PC-9 (cell line): Measurements from ENCODE around the gene CNGB1.

Source experiments
- CTCF ChIP-seq: fragments of 200-600 bp; sonication (generic); conservative IDR thresholded peaks from 2 replicates; pipeline ENCODE4 v1.6.1; 2017; ENCODE audit warnings: mixed run types, antibody characterized with exemption, mild to moderate bottlenecking, moderate library complexity
- EZH2 ChIP-seq: fragments of 200-600 bp; sonication (generic); IDR thresholded peaks from 2 replicates; pipeline ENCODE4 v1.8.0; 2017; ENCODE audit warnings: antibody characterized with exemption, low read depth

- TF ChIP-seq CTCF = no peak
- no peak for TF ChIP-seq EZH2
Measured at GRCh38 chr16:57897053-57897784, 73.7 kb downstream of the CNGB1 start.
